ENCODE data around the gene RPLP1.
A peak's percentile ranks its signal among the peaks of the same experiment; 100 is the strongest.
"Not testable (repeated sequence)": the region's sequence is repeated elsewhere in the genome, so short reads cannot be mapped to it uniquely, and the experiment has no call there.

Gene RPLP1

GRCh38 chr15:69439623-69440022 is 13.0 kb upstream of the RPLP1 start:
- DNase-seq (ENCODE audit: low spot score): no peak

GRCh38 chr15:69443032-69443611 is 9.5 kb upstream of the RPLP1 start:
- DNase-seq (ENCODE audit: low spot score): no peak

- DNase-seq (ENCODE audit: low spot score): no peak
Measured at GRCh38 chr15:69444686-69445085, 7.9 kb upstream of the RPLP1 start.

DNA sequence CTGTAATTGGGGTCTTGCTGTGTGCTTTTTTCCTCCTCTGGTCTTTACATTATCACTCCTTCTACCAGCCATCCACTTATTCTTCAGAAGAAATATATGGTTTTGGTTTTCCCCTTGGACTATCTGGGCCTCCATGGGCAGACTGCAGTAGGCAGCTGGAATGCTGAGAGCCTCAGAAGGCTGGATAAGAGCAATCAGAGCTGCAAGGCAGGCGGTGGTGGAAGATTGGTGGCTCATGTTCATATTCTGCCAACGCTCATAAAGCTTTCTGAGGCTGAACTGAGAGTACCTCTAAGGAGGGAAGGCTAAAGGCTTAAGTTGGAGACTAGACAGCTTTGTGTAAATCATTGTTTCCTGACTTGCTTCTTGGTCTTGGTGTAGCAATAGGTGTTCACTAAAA is 5.7 kb upstream of the RPLP1 start:
- no peak for DNase-seq (ENCODE audit: low spot score)

- DNase-seq (ENCODE audit: low spot score): not testable (repeated sequence)
Measured at GRCh38 chr15:69450221-69450620, 2.4 kb upstream of the RPLP1 start.

- no peak for DNase-seq (ENCODE audit: low spot score)
Measured at GRCh38 chr15:69450968-69451695, 1.5 kb upstream of the RPLP1 start.

GRCh38 chr15:69451951-69452691 is 497 bp upstream of the RPLP1 start:
- peak; percentile 37 for DNase-seq (ENCODE audit: low spot score)

- DNase-seq (ENCODE audit: low spot score): no peak
Measured at GRCh38 chr15:69454953-69455352, 2.3 kb downstream of the RPLP1 start.

GRCh38 chr15:69456208-69457166 is 3.9 kb downstream of the RPLP1 start:
- DNase-seq (ENCODE audit: low spot score): no peak

DNA sequence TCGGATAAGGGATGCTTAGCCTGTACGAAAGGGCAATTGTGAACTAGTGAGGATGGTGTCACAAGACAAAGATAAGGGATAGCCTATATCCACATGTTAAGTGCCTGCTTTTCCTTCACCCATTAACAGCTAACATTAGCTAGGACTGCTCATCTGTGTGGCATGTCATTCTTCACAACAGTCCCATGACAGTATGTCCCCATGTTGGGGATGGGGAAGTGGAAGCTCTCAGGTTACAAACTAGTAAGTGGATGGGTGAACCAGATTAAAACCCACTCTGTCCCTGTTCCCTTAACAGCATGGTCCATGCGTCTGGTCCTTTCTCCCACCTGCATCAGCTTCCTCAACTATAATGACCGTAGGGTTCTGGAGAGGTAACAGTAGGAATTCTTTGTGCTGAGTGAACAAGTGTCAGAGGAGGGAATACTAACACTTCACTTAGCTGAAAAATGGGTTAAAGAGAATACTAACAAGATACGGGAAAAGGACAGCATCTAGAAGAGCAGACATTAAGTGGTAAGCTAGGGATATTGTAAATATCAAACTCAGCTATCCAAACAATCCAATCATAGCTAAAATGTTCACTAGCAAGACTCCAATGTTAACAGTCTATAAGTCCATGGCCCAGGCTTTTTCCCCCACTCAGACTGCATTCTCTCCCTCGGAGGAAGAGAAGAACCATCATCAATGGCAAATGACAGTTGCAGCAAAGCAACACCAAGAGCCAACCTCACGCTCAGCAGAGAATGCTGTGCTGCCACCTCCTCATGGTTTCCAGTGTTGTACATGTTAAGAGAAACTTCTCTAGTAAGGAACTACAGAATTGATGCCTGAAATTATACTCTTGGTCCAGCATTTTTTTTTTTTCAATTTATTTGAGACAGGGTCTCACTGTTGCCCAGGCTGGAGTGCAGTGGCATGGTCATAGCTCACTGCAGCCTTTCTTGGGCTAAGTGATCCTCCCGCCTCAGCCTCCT is 5.0 kb downstream of the RPLP1 start:
- no peak for DNase-seq (ENCODE audit: low spot score)

DNA sequence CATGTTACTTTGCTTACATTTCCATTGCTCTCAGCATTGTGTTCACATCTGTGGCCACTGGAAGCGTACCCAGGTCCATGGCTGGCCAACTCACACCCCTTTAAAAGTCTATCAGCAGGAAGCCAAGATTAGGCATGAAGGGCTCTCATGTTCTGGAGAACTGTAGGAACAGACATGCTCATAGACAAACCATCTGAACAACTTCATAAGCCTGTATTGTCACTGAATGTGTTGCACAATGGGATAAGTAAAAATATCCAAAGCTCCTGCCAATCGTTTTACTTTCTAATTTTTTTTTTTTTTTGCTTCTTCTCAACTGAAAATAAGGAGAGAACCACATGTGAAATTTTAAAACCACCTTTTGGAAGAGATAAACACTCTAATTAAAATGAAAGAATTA is 6.4 kb downstream of the RPLP1 start:
- DNase-seq (ENCODE audit: low spot score): no peak

DNA sequence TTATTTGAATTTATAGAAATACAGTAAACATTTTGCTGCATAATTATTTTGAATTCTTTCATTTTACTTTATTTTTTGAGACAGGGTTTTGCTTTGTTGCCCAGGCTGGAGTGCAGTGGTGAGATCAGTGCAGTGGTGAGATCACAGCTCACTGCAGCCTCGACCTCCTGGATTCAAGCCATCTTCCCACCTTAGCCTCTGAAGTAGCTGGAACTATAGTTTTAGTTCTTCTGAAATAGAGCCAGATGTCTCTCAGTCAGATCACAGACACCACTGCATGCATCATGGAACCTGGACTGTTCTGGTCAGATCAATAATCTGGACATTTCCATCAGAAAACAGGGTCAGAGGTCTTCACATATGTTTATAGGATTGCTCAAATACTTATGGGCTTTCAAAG is 7.9 kb downstream of the RPLP1 start:
- no peak for DNase-seq (ENCODE audit: low spot score)

DNA sequence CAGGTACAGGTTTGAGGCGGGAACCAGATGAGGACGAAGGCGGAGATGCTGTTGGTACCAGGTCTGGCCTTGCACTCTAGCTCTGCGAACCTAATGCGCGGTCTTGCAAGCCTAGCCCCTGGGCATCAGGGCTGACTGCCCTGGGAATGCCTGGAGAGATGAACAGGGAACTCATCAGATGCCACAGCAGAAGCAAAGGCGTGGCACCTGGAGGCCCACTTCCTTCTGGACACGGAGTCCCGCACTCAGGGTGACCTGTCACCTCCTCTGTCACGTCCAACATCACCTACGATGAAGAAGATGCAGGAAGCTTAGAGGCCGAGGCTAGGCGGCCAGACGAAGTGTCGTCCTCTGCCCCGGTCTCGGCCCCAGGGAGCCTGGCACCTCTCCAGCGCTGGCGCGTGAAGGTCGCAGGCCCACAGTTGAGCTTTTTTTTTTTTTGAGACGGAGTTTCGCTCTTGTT is 9.4 kb downstream of the RPLP1 start:
- DNase-seq (ENCODE audit: low spot score): no peak

DNA sequence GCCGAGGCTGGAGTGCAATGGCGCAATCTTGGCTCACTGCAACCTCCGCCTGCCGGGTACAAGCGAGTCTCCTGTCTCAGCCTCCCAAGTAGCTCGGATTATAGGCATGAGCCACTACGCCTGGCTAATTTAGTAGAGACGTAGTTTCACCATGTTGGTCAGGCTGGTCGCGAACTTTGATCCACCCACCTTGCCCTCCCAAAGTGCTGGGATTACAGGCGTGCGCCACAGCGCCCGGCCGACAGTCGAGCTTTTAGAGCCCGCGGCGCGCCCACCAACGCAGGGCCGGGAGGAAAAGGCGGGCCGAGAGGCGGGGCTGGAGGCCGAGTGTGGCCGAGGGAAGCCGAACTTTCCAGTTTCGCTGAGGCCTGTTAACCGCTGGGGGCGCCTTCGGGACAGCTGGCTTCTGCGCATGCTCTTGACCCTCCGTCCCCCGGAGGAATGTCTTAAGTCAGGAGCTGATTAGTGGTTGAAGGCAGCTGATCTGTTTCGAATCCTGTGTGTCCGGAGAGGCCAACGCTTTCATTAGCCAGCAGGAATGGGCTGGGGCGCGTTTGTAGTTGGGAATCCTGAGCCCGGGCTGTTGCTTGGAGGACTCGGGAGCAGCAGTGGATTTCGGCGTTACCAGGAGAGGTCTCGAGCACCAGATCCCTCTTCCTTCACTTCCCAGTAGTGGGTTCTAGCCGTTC is 10.0 kb downstream of the RPLP1 start:
- peak; percentile 96 for DNase-seq (ENCODE audit: low spot score)

DNA sequence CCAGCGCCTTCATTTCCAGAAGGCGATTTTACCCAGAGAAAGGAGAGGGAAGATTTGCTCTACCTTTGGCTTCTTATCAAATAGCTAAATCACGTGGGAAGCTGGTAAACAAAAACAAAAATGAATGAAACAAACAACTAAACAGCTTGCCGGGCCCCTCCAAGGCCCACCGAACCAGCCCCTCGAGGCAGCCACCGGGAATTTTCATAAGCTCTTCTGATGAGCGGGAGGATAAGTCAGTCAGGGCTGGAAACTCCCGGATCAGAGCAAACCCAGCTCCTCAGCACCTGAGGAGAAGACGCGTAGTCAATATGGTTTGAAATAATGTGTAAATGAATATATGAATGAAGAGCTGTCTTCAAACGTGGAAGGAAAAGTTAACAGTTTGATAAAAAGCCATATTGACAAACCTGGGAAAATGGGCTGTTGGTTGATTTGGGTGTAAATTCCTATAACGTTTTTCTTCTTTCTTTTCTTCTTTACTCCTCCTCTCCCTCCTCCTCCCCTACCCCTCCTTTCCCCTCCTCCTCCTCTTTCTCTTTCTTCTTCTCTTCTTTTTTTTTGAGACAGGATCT is 10.7 kb downstream of the RPLP1 start:
- no peak for DNase-seq (ENCODE audit: low spot score)

GRCh38 chr15:69465253-69465652 is 12.6 kb downstream of the RPLP1 start:
- DNase-seq (ENCODE audit: low spot score): no peak

DNA sequence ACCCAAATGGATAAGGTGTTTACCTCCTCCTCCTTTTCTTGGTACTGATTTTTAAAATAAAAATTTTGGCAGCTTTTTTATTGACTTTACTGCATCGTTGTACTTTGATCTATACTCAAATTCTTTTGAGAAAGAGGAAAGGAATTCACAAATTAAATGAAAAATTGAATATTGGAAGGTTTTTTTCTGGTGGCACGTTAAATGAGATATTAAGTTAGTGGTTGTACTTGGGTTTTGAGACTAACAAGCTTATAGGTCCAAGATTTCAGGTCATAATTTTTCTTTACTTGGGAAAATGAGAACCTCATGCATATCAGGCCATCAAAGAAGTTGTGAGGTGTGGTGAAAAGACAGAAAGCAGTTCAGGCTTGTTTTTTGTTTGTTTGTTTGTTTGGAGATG is 14.1 kb downstream of the RPLP1 start:
- no peak for DNase-seq (ENCODE audit: low spot score)

DNA sequence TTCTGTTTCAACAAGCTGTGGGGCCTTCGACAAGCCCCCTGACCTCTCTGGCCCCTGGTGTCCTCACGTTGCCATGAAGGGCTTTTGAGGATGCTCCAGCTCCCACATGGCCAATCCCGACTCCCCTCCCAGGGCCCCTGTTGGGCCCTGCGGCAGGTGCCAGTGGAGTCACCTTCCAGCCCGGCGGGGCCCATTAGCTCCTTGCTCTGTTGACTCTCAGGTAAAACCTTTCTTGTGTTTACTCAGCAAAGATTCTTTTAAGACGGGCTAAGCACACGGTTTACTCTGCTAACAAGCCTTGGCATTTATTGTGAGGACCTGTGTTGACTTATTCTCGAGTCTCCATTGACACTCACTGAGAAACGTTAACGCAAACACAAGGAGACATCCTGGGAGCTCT is 15.0 kb downstream of the RPLP1 start:
- no peak for DNase-seq (ENCODE audit: low spot score)

- DNase-seq (ENCODE audit: low spot score): no peak
Measured at GRCh38 chr15:69468241-69469121, 15.9 kb downstream of the RPLP1 start.
